ENCODE data around the gene SLC66A1.
"Not testable (repeated sequence)": the region's sequence is repeated elsewhere in the genome, so short reads cannot be mapped to it uniquely, and the experiment has no call there.

The SLC66A1 gene

GRCh38 chr1:19294638-19295037 is 17.5 kb upstream of the SLC66A1 start:
- Histone ChIP-seq H3K4me1 (ENCODE audit: insufficient read depth, poor library complexity, severe bottlenecking) (no peaks in the 10 kb centered on the region), H3K27me3 (ENCODE audit: insufficient read depth, poor library complexity, severe bottlenecking) (no peaks in the 10 kb centered on the region), H3K36me3 (ENCODE audit: low read depth) (no peaks in the 10 kb centered on the region), H3K9me3 (ENCODE audit: severe bottlenecking) (peaks cover 5% of the 10 kb centered on the region), H3K27ac (ENCODE audit: poor library complexity, severe bottlenecking) (no peak overlapping the region), H3K4me3 (ENCODE audit: severe bottlenecking) (no peak overlapping the region)
- no peak for ATAC-seq (ENCODE audit: low read depth)
- DNase-seq (ENCODE audit: low spot score), result no peak
- no peak for TF ChIP-seq CTCF (IDR thresholded peaks at IDR 0.05; ENCODE audit: poor library complexity, severe bottlenecking)

- DNase-seq (ENCODE audit: low spot score) (no peak), ATAC-seq (ENCODE audit: low read depth) (0 out of 3 replicates have a peak, but pooled peaks have one; percentile 23)
- H3K4me1 ChIP-seq (ENCODE audit: insufficient read depth, poor library complexity, severe bottlenecking), result no peaks in the 10 kb centered on the region
- no peaks in the 10 kb centered on the region for H3K27me3 ChIP-seq (ENCODE audit: insufficient read depth, poor library complexity, severe bottlenecking)
- no peak overlapping the region for H3K4me3 ChIP-seq (ENCODE audit: severe bottlenecking)
- no peak overlapping the region for H3K27ac ChIP-seq (ENCODE audit: poor library complexity, severe bottlenecking)
- peaks cover 21% of the 10 kb centered on the region; the same call in 1 of the 2 replicates for H3K36me3 ChIP-seq (ENCODE audit: low read depth)
- no peak for TF ChIP-seq CTCF (IDR thresholded peaks at IDR 0.05; ENCODE audit: poor library complexity, severe bottlenecking)
- H3K9me3 ChIP-seq (ENCODE audit: severe bottlenecking), result no peaks in the 10 kb centered on the region
Observed at GRCh38 chr1:19300211-19300610, 11.9 kb upstream of the SLC66A1 start.

- not testable (repeated sequence) for H3K27me3 ChIP-seq (ENCODE audit: insufficient read depth, poor library complexity, severe bottlenecking); H3K4me3 ChIP-seq (ENCODE audit: severe bottlenecking); H3K4me1 ChIP-seq (ENCODE audit: insufficient read depth, poor library complexity, severe bottlenecking); ATAC-seq (ENCODE audit: low read depth); DNase-seq (ENCODE audit: low spot score); H3K9me3 ChIP-seq (ENCODE audit: severe bottlenecking); H3K27ac ChIP-seq (ENCODE audit: poor library complexity, severe bottlenecking)
- H3K36me3 ChIP-seq (ENCODE audit: low read depth), result peaks cover 39% of the 10 kb centered on the region
Observed at GRCh38 chr1:19304081-19304480, 8.0 kb upstream of the SLC66A1 start.

GRCh38 chr1:19305880-19306279 is 6.2 kb upstream of the SLC66A1 start:
- no peak for TF ChIP-seq CTCF (IDR thresholded peaks at IDR 0.05; ENCODE audit: poor library complexity, severe bottlenecking)
- DNase-seq (ENCODE audit: low spot score) (peak; percentile 41), ATAC-seq (ENCODE audit: low read depth) (no peak)
- Histone ChIP-seq H3K27ac (ENCODE audit: poor library complexity, severe bottlenecking) (no peak overlapping the region), H3K9me3 (ENCODE audit: severe bottlenecking) (no peaks in the 10 kb centered on the region), H3K4me1 (ENCODE audit: insufficient read depth, poor library complexity, severe bottlenecking) (peaks cover 3% of the 10 kb centered on the region), H3K36me3 (ENCODE audit: low read depth) (peaks cover 39% of the 10 kb centered on the region), H3K4me3 (ENCODE audit: severe bottlenecking) (no peak overlapping the region), H3K27me3 (ENCODE audit: insufficient read depth, poor library complexity, severe bottlenecking) (no peaks in the 10 kb centered on the region)

GRCh38 chr1:19306941-19307340 is 5.2 kb upstream of the SLC66A1 start:
- no peak for TF ChIP-seq CTCF (IDR thresholded peaks at IDR 0.05; ENCODE audit: poor library complexity, severe bottlenecking)
- Histone ChIP-seq H3K4me1 (ENCODE audit: insufficient read depth, poor library complexity, severe bottlenecking) (peaks cover 3% of the 10 kb centered on the region), H3K27ac (ENCODE audit: poor library complexity, severe bottlenecking) (no peak overlapping the region), H3K36me3 (ENCODE audit: low read depth) (peaks cover 39% of the 10 kb centered on the region), H3K4me3 (ENCODE audit: severe bottlenecking) (no peak overlapping the region), H3K27me3 (ENCODE audit: insufficient read depth, poor library complexity, severe bottlenecking) (no peaks in the 10 kb centered on the region), H3K9me3 (ENCODE audit: severe bottlenecking) (no peaks in the 10 kb centered on the region)
- ATAC-seq (ENCODE audit: low read depth) (no peak), DNase-seq (ENCODE audit: low spot score) (peak; percentile 46)

Data from RWPE2 (cell line).